Gastroesophageal sphincter (tissue), 4 donors: ENCODE data around the gene KCTD15. TPM values are rescaled to one million over a fixed set of nuclear protein-coding genes. Genes with fewer than 3 reads are reported as not detected.

ENCODE experiments used
- ATAC-seq: fragments of 150-250 bp; one replicate; pipeline ENCODE4 v1.9.1; 2016; ENCODE audit warnings: mild to moderate bottlenecking, moderate library complexity
- H3K27ac ChIP-seq, 4 donors: fragments of 200-600 bp; sonication (generic) in 3 of 4; 1 replicate in 3 of 4; 2 replicates in 1 of 4; pipeline ENCODE4 v1.5.1; 2016 to 2019
- H3K27me3 ChIP-seq: fragments of 200-600 bp; sonication (generic); one replicate; pipeline ENCODE4 v1.5.1; 2019
- H3K36me3 ChIP-seq, 2 donors: fragments of 200-600 bp; sonication (generic); one replicate each; pipeline ENCODE4 v1.5.1; 2019; ENCODE audit warnings: control low read depth in 1 of 2
- H3K4me1 ChIP-seq, 3 donors: fragments of 200-600 bp; sonication (generic); 1 replicate in 2 of 3; 2 replicates in 1 of 3; pipeline ENCODE4 v1.5.1; 2016 to 2019; ENCODE audit warnings: control low read depth in 2 of 3
- H3K4me3 ChIP-seq, 2 donors: fragments of 200-600 bp; sonication (generic); one replicate each; pipeline ENCODE4 v1.5.1; 2019; ENCODE audit warnings: mild to moderate bottlenecking in 1 of 2, moderate library complexity in 1 of 2
- H3K9me3 ChIP-seq, 3 donors: fragments of 200-600 bp; sonication (generic); one replicate each; pipeline ENCODE4 v1.5.1; 2017 to 2019; ENCODE audit warnings: control low read depth in 2 of 3
- CTCF ChIP-seq, 4 experiments: fragments of 200-600 bp in 2 of 4; fragments of 450-650 bp in 2 of 4; sonication (generic) in 1 of 4; IDR thresholded peaks; one replicate each; pipeline ENCODE4 v1.5.1; 2017 to 2019; ENCODE audit warnings: antibody characterized with exemption in 4 of 4, mild to moderate bottlenecking in 2 of 4, moderate library complexity in 2 of 4
- EP300 ChIP-seq: sonication (generic); formaldehyde crosslinking; IDR thresholded peaks from one replicate; pipeline ENCODE4 v1.6.1; 2017; ENCODE audit warnings: antibody characterized with exemption, mild to moderate bottlenecking
- POLR2A ChIP-seq, 2 donors: fragments of 450-650 bp; IDR thresholded peaks; one replicate each; pipeline ENCODE4 v1.6.1; 2017; ENCODE audit warnings: antibody characterized with exemption in 2 of 2, mild to moderate bottlenecking in 2 of 2, moderate library complexity in 1 of 2
- POLR2AphosphoS5 ChIP-seq: sonication (generic); formaldehyde crosslinking; IDR thresholded peaks from one replicate; pipeline ENCODE4 v1.6.1; 2017; ENCODE audit warnings: antibody characterized with exemption
- WGBS, 2 donors: methylation state at CpG; one replicate each; pipeline ENCODE4 v1.1.5; 2018; ENCODE audit warnings: low coverage in 1 of 2; 5-methylcytosine and 5-hydroxymethylcytosine counted together
- total RNA-seq, 4 donors: library from RNA; depleted of rRNA; stranded (reverse); fragments of >200 nt; gene quantifications; one replicate each; pipeline ENCODE4 v1.1.0, GENCODE V29; 2016

The KCTD15 gene
- total RNA-seq, 4 donors from 2014 or later = 62.3 to 148 (median 84.3) TPM

GRCh38 chr19:33844478-33844877, 47.8 kb downstream of the KCTD15 start:
- Histone ChIP-seq H3K27ac (no peak overlapping the region), H3K4me1 (no peaks in the 10 kb centered on the region), H3K27me3 (peaks cover 23% of the 10 kb centered on the region), H3K4me3 (no peak overlapping the region), H3K36me3 (no peaks in the 10 kb centered on the region), H3K9me3 (no peaks in the 10 kb centered on the region)
- no peak for ATAC-seq
- WGBS, 2 donors = 57 to 74% methylated on average over 1 to 3 of the region's 3 CpGs
- TF ChIP-seq EP300 = no peak
- TF ChIP-seq POLR2A (IDR thresholded peaks at IDR 0.05) = no peak
- no peak for TF ChIP-seq POLR2AphosphoS5
- TF ChIP-seq CTCF (IDR thresholded peaks at IDR 0.05) = no peak

- no peak overlapping the region for H3K4me3 ChIP-seq
- no peaks in the 10 kb centered on the region for H3K36me3 ChIP-seq
- no peaks in the 10 kb centered on the region for H3K4me1 ChIP-seq
- H3K27me3 ChIP-seq = peaks cover 21% of the 10 kb centered on the region
- no peak for ATAC-seq
- H3K9me3 ChIP-seq = peaks cover 0 to 6% (median 0%) of the 10 kb centered on the region in 3 donors
- no peak for TF ChIP-seq EP300
- no peak for TF ChIP-seq POLR2A (IDR thresholded peaks at IDR 0.05)
- no peak for TF ChIP-seq CTCF (IDR thresholded peaks at IDR 0.05)
- no peak for TF ChIP-seq POLR2AphosphoS5
- H3K27ac ChIP-seq = no peak overlapping the region
- WGBS, 2 donors = 81 to 91% methylated on average over 2 of the region's 2 CpGs
Observed at GRCh38 chr19:33845498-33845897, 48.8 kb downstream of the KCTD15 start.

- TF ChIP-seq POLR2AphosphoS5 (no peak), EP300 (no peak), CTCF (IDR thresholded peaks at IDR 0.05) (no peak), POLR2A (IDR thresholded peaks at IDR 0.05) (no peak)
- H3K36me3 ChIP-seq = no peaks in the 10 kb centered on the region
- peaks cover 13% of the 10 kb centered on the region for H3K27me3 ChIP-seq
- ATAC-seq = no peak
- H3K9me3 ChIP-seq = peaks cover 0 to 22% (median 0%) of the 10 kb centered on the region in 3 donors
- no CpG with 5 or more reads among the region's 5 CpGs for WGBS, 2 donors
- no peak overlapping the region for H3K27ac ChIP-seq
- H3K4me3 ChIP-seq = no peak overlapping the region
- H3K4me1 ChIP-seq = no peaks in the 10 kb centered on the region
Observed at GRCh38 chr19:33849551-33850147, 53.0 kb downstream of the KCTD15 start.

- H3K9me3 ChIP-seq = no peaks in the 10 kb centered on the region
- no peak for TF ChIP-seq CTCF (IDR thresholded peaks at IDR 0.05)
- no peak for TF ChIP-seq EP300
- TF ChIP-seq POLR2A (IDR thresholded peaks at IDR 0.05) = no peak
- no peak for TF ChIP-seq POLR2AphosphoS5
- no peak overlapping the region for H3K4me3 ChIP-seq
- ATAC-seq = no peak
- no peak overlapping the region for H3K27ac ChIP-seq
- H3K4me1 ChIP-seq = no peaks in the 10 kb centered on the region
- 40 to 78% methylated on average over 1 to 14 of the region's 17 CpGs for whole genome bisulfite sequencing, 2 donors
- H3K36me3 ChIP-seq = no peaks in the 10 kb centered on the region
- peaks cover 10% of the 10 kb centered on the region for H3K27me3 ChIP-seq
Observed at GRCh38 chr19:33859016-33859415, 62.3 kb downstream of the KCTD15 start.

- peaks cover 8% of the 10 kb centered on the region for H3K27me3 ChIP-seq
- no peaks in the 10 kb centered on the region for H3K9me3 ChIP-seq
- no peak overlapping the region for H3K27ac ChIP-seq
- H3K4me1 ChIP-seq = no peaks in the 10 kb centered on the region
- TF ChIP-seq EP300 (no peak), POLR2AphosphoS5 (no peak), POLR2A (IDR thresholded peaks at IDR 0.05) (no peak), CTCF (IDR thresholded peaks at IDR 0.05) (no peak)
- WGBS, 2 donors = 46 to 75% methylated on average over 3 to 4 of the region's 10 CpGs
- no peak for ATAC-seq
- H3K36me3 ChIP-seq = no peaks in the 10 kb centered on the region
- H3K4me3 ChIP-seq = no peak overlapping the region
Observed at GRCh38 chr19:33860312-33861090, 63.8 kb downstream of the KCTD15 start.
